ENCODE results near the gene IPO11.

Gene IPO11

DNA sequence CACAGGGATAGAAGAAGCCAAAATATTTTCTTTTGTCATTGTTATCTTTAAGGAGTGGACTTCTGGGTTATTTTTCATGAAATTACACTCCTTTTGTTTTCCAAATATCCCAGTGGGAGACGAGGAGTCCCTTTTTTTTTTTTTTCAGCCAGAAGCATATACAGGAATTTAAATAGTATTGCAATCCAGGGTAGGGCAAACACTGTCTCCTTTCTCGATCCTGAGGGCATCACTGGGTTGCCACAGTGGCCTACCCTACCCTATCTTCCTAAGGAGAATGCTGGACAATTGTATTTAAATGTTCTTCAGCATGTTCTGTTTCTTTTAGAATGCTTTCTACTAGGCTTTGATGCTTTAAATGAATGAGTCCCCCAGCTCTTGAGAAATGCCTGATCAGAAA lies 214.0 kb downstream of the IPO11 start:
- H3K4me3 ChIP-seq (ENCODE audit: low read depth, low read length), result no peak overlapping the region
- no peak for DNase-seq (ENCODE audit: low read depth)
- no peak for TF ChIP-seq CTCF (IDR thresholded peaks at IDR 0.05; ENCODE audit: control insufficient read depth, extremely low read depth, insufficient read depth)

DNA sequence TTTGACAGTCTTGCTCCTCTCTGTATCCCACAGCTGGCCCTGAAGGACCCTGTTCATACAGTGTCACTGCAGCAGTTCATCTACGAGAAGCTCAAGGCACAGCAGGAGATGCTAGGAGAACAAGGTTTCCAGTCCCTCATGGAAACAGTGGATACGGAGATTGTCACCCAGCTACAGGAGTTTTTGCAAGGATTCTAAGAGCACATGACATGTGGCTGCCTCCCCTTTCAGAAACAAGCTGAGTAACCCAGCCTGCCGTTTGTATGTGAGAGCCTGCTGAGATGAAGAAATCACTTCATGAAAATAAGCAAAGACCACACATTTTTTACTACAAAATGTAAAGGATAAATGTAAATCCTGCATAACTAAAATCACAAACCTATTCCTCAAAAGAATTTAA lies 214.6 kb downstream of the IPO11 start:
- no peak overlapping the region for H3K4me3 ChIP-seq (ENCODE audit: low read depth, low read length)
- no peak for TF ChIP-seq CTCF (IDR thresholded peaks at IDR 0.05; ENCODE audit: control insufficient read depth, extremely low read depth, insufficient read depth)

DNA sequence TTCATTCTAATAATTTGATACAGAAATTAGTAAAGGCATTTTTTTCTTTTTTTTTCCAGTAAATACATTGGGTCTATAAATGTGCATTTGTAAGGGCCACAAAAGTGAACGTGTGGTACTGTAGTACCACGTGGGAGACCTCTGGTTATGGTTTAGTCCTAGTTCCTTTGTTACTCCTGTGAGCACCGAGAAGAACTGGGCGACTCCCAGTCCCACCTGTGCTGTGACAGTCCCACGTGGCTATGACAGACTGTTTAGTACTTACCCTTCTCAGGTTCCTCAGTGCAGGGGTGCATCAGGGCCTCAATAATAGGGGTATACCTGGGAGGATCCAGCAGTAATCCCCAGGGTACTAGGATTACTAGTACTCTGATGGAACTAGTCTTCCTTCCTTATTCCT lies 215.3 kb downstream of the IPO11 start:
- TF ChIP-seq CTCF (IDR thresholded peaks at IDR 0.05; ENCODE audit: control insufficient read depth, extremely low read depth, insufficient read depth), result no peak
- no peak overlapping the region for H3K4me3 ChIP-seq (ENCODE audit: low read depth, low read length)
- DNase-seq (ENCODE audit: low read depth), result no peak

More for the DNA sequence above, 214.6 kb downstream of the IPO11 start:
- DNase-seq (ENCODE audit: low read depth), result no peak

DNA sequence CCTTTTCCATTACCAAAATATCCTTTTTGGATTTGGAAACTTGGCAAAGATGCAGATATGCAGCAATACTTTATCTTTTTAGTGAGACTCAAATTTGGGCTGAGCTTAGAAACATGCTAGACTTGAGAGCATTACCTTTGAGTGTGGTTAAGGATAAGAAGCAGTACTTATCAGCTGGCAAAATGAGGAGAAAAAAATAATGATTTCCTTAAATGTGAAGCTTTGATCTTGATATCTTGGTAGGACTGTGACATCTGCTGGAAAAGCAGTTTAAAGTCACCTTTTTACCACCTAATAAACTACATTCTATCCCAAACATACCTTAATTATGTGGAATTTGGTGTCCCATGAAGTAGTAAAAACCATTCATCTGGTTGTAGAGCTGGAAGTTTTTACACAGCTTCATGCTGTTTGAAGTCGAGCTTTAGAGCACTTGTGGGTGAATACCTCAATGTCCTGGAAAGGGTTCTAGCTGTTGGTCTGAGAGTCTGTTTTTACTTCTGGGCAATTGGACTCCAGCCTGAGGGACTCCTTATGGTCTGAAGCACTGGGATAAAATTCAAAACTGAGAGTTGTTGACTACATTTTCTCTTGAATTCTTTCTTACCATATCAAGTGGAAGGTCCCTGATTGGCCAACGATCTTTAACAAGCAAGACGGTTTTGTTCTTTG lies 219.5 kb downstream of the IPO11 start:
- TF ChIP-seq CTCF (IDR thresholded peaks at IDR 0.05; ENCODE audit: control insufficient read depth, extremely low read depth, insufficient read depth), result 0 out of 2 replicates have a peak, but pooled peaks have one; percentile 22
- no peak for DNase-seq (ENCODE audit: low read depth)
- H3K4me3 ChIP-seq (ENCODE audit: low read depth, low read length), result no peak overlapping the region

- TF ChIP-seq CTCF (IDR thresholded peaks at IDR 0.05; ENCODE audit: control insufficient read depth, extremely low read depth, insufficient read depth), result no peak
- DNase-seq (ENCODE audit: low read depth), result no peak
- no peak overlapping the region for H3K4me3 ChIP-seq (ENCODE audit: low read depth, low read length)
Measured at GRCh38 chr5:62633243-62633642, 220.7 kb downstream of the IPO11 start.

- H3K4me3 ChIP-seq (ENCODE audit: low read depth, low read length), result no peak overlapping the region
- TF ChIP-seq CTCF (IDR thresholded peaks at IDR 0.05; ENCODE audit: control insufficient read depth, extremely low read depth, insufficient read depth), result no peak
- DNase-seq (ENCODE audit: low read depth), result no peak
Measured at GRCh38 chr5:62640446-62640845, 227.9 kb downstream of the IPO11 start.

DNA sequence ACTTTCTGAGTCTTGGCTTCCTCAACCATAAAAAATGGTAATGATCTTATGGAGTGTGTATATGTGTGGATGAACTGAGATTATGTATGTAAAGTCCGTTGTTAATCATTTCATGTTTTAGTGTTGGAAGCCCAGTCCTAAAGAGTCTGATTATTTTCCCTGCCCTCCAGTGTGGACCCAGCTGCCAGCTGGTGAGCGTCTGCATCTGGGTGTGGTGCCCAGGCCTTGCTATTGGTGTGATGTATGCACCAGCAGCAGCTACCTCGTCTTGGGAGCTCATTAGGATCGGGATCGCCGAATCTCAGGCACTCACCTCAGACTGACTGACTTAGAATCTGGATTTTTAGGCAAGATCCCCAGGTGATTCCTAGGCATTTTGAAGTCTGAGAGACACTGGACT lies 229.9 kb downstream of the IPO11 start:
- H3K4me3 ChIP-seq (ENCODE audit: low read depth, low read length), result no peak overlapping the region
- no peak for DNase-seq (ENCODE audit: low read depth)
- TF ChIP-seq CTCF (IDR thresholded peaks at IDR 0.05; ENCODE audit: control insufficient read depth, extremely low read depth, insufficient read depth), result no peak
